Mesenchymal stem cell (in vitro differentiated cells and primary cell): Measurements from ENCODE around the gene RBM34.
A peak's percentile ranks its signal among the peaks of the same experiment; 100 is the strongest.
"Not testable (repeated sequence)": the region's sequence is repeated elsewhere in the genome, so short reads cannot be mapped to it uniquely, and the experiment has no call there.

Experiments
- DNase-seq: peaks from one replicate; pipeline ENCODE4 v3.0.0-alpha.2; 2013
- H2AFZ ChIP-seq: one replicate; pipeline ENCODE4 v1.6.1; 2013; ENCODE audit warnings: low read depth, mild to moderate bottlenecking, control low read depth, inconsistent platforms, low read length, moderate library complexity
- H2AK5ac ChIP-seq: 2 replicates; pipeline ENCODE4 v1.6.1; 2013; ENCODE audit warnings: low read length, moderate library complexity, mild to moderate bottlenecking, inconsistent platforms; ENCODE audit not compliant: severe bottlenecking
- H2BK120ac ChIP-seq: one replicate; pipeline ENCODE4 v1.6.1; 2013; ENCODE audit warnings: low read depth, mild to moderate bottlenecking, inconsistent platforms, low read length, moderate library complexity
- H2BK12ac ChIP-seq, 2 experiments: one replicate each; pipeline ENCODE4 v1.6.1; 2013; ENCODE audit warnings: inconsistent platforms in 2 of 2, low read length in 2 of 2, mild to moderate bottlenecking in 2 of 2, moderate library complexity in 2 of 2, control low read depth in 1 of 2
- H2BK15ac ChIP-seq: one replicate; pipeline ENCODE4 v1.6.1; 2013; ENCODE audit warnings: mild to moderate bottlenecking, low read depth, inconsistent platforms; ENCODE audit not compliant: poor library complexity, severe bottlenecking
- H2BK5ac ChIP-seq: 2 replicates; pipeline ENCODE4 v1.6.1; 2013; ENCODE audit warnings: low read depth, mild to moderate bottlenecking, low read length, control low read depth, inconsistent platforms; ENCODE audit not compliant: poor library complexity, severe bottlenecking
- H3K14ac ChIP-seq, 2 experiments: one replicate each; pipeline ENCODE4 v1.6.1; 2013; ENCODE audit warnings: inconsistent platforms in 2 of 2, low read length in 2 of 2, control low read depth in 1 of 2, mild to moderate bottlenecking in 1 of 2, moderate library complexity in 1 of 2
- H3K18ac ChIP-seq, 2 experiments: one replicate each; pipeline ENCODE4 v1.6.1; 2013; ENCODE audit warnings: inconsistent platforms in 2 of 2, low read length in 2 of 2, control low read depth in 1 of 2, low read depth in 1 of 2, mild to moderate bottlenecking in 1 of 2
- H3K23ac ChIP-seq, 2 experiments: one replicate each; pipeline ENCODE4 v1.6.1; 2013; ENCODE audit warnings: inconsistent platforms in 2 of 2, low read length in 2 of 2, mild to moderate bottlenecking in 2 of 2, moderate library complexity in 2 of 2, control low read depth in 1 of 2
- H3K27ac ChIP-seq: 2 replicates; pipeline ENCODE4 v1.5.1; 2013; ENCODE audit warnings: mild to moderate bottlenecking, moderate library complexity, low read length, control low read depth, inconsistent platforms; ENCODE audit not compliant: poor library complexity, severe bottlenecking
- H3K27me3 ChIP-seq, 2 experiments: 2 replicates each; pipeline versions ENCODE4 v1.6.1 to v1.7.0; 2013; ENCODE audit warnings: low read length in 2 of 2, mild to moderate bottlenecking in 2 of 2, moderate library complexity in 2 of 2, control low read depth in 1 of 2, inconsistent platforms in 1 of 2; ENCODE audit not compliant: control insufficient read depth in 1 of 2, insufficient read depth in 1 of 2
- H3K36me3 ChIP-seq, 2 experiments: 2 replicates each; pipeline versions ENCODE4 v1.6.1 to v1.7.0; 2013; ENCODE audit warnings: low read length in 2 of 2, control low read depth in 1 of 2, inconsistent platforms in 1 of 2, low read depth in 1 of 2, mild to moderate bottlenecking in 1 of 2; ENCODE audit not compliant: insufficient read depth in 2 of 2, control insufficient read depth in 1 of 2
- H3K4ac ChIP-seq, 2 experiments: one replicate each; pipeline ENCODE4 v1.6.1; 2013; ENCODE audit warnings: inconsistent platforms in 2 of 2, low read length in 2 of 2, mild to moderate bottlenecking in 2 of 2, moderate library complexity in 2 of 2, control low read depth in 1 of 2, low read depth in 1 of 2
- H3K4me1 ChIP-seq: 2 replicates; pipeline ENCODE4 v1.6.1; 2013; ENCODE audit warnings: low read depth, low read length, control low read depth; ENCODE audit not compliant: control insufficient read depth, insufficient read depth
- H3K4me2 ChIP-seq: 2 replicates; pipeline ENCODE4 v1.6.1; 2013; ENCODE audit warnings: low read length, mild to moderate bottlenecking, inconsistent platforms; ENCODE audit not compliant: poor library complexity, severe bottlenecking
- H3K4me3 ChIP-seq, 2 experiments: 2 replicates each; pipeline versions ENCODE4 v1.5.1 to v1.7.0; 2013; ENCODE audit warnings: low read length in 2 of 2, mild to moderate bottlenecking in 2 of 2, control low read depth in 1 of 2, low read depth in 1 of 2; ENCODE audit not compliant: insufficient read depth in 1 of 2
- H3K79me1 ChIP-seq: replicated peaks from 2 replicates; pipeline ENCODE4 v1.6.1; 2013; ENCODE audit warnings: mild to moderate bottlenecking, control low read depth, low read length, inconsistent platforms; ENCODE audit not compliant: poor library complexity, severe bottlenecking
- H3K9ac ChIP-seq: 2 replicates; pipeline ENCODE4 v1.7.0; 2013; ENCODE audit warnings: mild to moderate bottlenecking, low read length, moderate library complexity
- H3K9me3 ChIP-seq: 2 replicates; pipeline ENCODE4 v1.7.0; 2013; ENCODE audit warnings: mild to moderate bottlenecking, low read length; ENCODE audit not compliant: control insufficient read depth
- H4K8ac ChIP-seq: one replicate; pipeline ENCODE4 v1.6.1; 2013; ENCODE audit warnings: inconsistent platforms, mild to moderate bottlenecking, low read length, moderate library complexity
- H4K91ac ChIP-seq: one replicate; pipeline ENCODE4 v1.6.1; 2013; ENCODE audit warnings: mild to moderate bottlenecking, low read length, inconsistent platforms
- WGBS: methylation state at CpG from one replicate; pipeline ENCODE4 v1.1.7; 2013; ENCODE audit warnings: mixed read lengths; 5-methylcytosine and 5-hydroxymethylcytosine counted together

The RBM34 gene

DNA sequence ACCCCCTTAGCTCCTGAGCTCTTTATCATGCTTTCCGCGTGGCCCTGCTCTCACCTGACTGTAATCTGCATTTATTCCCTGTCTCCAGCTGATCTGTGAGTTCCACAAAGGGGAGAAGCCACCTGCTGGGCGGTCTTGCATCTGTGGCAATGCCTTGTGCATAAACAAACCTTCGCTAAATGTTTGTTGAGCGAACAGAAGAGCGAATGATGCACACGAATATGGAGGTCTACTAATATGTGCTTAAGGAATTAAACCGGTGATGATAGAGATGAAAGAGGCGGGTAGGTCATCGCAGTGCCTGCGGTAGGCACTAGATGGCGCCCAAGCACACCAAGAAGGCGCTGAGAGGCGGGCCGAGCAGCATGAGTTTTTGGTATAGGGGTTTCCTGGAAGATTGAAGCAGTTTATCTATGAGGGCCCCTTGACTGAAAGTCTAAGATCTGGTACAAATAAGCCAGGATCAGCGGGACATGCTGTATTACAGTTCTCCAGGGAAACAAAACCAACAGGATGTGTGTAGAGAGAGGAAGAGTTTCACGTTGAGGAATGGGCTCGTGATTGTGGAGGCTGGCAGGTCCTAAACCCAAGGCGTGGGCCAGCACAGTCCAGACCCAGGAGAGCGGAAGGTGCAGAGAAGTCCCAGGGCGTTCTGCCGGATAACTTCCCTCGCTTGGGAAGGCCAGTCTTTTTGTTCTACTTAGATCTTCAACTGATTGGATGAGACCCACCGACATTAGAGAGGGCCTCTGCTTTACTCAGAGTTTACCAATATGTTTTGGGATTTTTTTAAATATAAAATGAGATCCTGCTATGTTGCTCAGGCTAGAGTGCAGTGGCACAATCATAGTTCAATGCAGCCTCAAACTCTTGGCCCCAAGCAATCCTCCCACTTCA lies 67.1 kb downstream of the RBM34 start:
- Histone ChIP-seq H3K9me3 (no peaks in the 10 kb centered on the region), H2BK15ac (no peak overlapping the region), H3K4me2 (peak overlapping the region; percentile 30), H3K36me3 (no peaks in the 10 kb centered on the region), H3K4me1 (peaks cover 14% of the 10 kb centered on the region), H3K27ac (no peak overlapping the region), H2AFZ (no peak overlapping the region), H2BK120ac (no peak overlapping the region), H4K8ac (peak overlapping the region; percentile 70), H3K14ac (no peak overlapping the region), H3K4ac (peak overlapping the region in 1 of 2 experiments; percentile 76), H3K27me3 (no peaks in the 10 kb centered on the region), H3K23ac (no peak overlapping the region), H3K4me3 (peak overlapping the region in 1 of 2 experiments; percentile 62), H2BK5ac (no peak overlapping the region), H3K9ac (peak overlapping the region; percentile 76), H2AK5ac (no peak overlapping the region), H3K79me1 (no peaks in the 10 kb centered on the region), H3K18ac (peak overlapping the region in 1 of 2 experiments; percentile 14), H2BK12ac (peak overlapping the region; percentile 30 to 40), H4K91ac (peak overlapping the region; percentile 84)
- 35% methylated on average over 24 of the region's 24 CpGs for WGBS
- peak; percentile 63 for DNase-seq

DNA sequence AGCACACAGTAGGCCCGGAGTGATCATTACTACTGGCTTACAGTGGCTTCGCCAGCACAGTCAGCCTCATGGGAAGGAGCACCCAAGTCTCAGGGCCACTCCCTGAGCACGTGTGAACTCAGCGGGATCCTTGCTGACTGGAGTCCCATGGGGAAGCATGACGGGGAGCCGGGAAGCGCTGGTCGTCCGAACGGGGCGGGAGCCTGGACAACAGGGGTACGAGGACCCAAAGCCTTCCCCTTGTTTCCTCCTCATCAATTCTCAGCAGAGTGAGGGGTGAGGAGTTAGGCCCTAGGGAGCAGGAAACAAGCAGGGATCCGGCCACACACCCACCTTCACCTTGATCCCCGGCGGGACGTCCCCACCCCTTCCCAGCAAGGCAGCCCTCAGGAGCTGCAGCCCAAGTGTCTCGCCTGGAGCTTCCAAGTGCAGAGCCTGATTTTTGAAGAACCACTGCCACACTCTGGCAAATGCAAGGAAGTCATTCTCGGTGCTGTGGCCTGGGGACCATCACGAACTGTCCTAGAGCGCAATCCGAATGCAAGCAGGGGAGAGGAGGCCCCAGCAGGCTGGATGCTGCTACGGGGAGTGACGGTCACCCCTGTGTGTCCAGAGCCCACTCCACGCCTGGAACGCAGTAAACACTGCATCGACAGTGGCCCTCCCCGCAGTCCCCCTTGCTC lies 67.9 kb downstream of the RBM34 start:
- H3K4ac ChIP-seq: peak overlapping the region in 1 of 2 experiments; percentile 32
- H3K79me1 ChIP-seq: no peaks in the 10 kb centered on the region
- no peak overlapping the region for H2BK120ac ChIP-seq
- peak overlapping the region in 1 of 2 experiments; percentile 92 for H3K14ac ChIP-seq
- no peak overlapping the region for H2AK5ac ChIP-seq
- H3K27me3 ChIP-seq: no peaks in the 10 kb centered on the region
- peak overlapping the region in 1 of 2 experiments; percentile 62 for H3K4me3 ChIP-seq
- peak overlapping the region; percentile 76 for H3K9ac ChIP-seq
- H3K27ac ChIP-seq: no peak overlapping the region
- H2BK5ac ChIP-seq: no peak overlapping the region
- no peaks in the 10 kb centered on the region for H3K9me3 ChIP-seq
- H3K4me2 ChIP-seq: peak overlapping the region; percentile 30
- peaks cover 14% of the 10 kb centered on the region for H3K4me1 ChIP-seq
- H2BK12ac ChIP-seq: peak overlapping the region; percentile 28 to 86
- peak overlapping the region; percentile 29 for H2AFZ ChIP-seq
- peak overlapping the region; percentile 70 for H4K8ac ChIP-seq
- H3K18ac ChIP-seq: peak overlapping the region; percentile 14 to 54
- H3K23ac ChIP-seq: no peak overlapping the region
- peak overlapping the region; percentile 92 for H2BK15ac ChIP-seq
- H4K91ac ChIP-seq: peak overlapping the region; percentile 84
- peak; percentile 71 for DNase-seq
- WGBS: 51% methylated on average over 22 of the region's 27 CpGs
- no peaks in the 10 kb centered on the region for H3K36me3 ChIP-seq

DNA sequence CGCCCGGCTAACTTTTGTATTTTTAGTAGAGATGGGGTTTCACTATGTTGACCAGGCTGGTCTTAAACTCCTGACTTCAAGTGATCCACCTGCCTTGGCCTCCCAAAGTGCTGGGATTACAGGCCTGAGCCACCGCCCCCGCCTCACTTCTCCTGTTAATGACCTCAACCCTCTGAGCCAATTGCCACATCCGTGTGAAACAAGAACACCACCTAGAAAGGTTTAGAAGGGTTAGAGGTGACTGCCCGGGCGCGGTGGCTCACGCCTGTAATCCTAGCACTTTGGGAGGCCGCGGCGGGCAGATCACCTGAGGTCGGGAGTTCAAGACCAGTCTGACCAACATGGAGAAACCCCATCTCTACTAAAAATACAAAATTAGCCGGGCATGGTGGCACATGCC lies 68.6 kb downstream of the RBM34 start:
- not testable (repeated sequence) for H2BK120ac ChIP-seq, H3K9ac ChIP-seq, H4K8ac ChIP-seq, H3K4ac ChIP-seq, H3K4me3 ChIP-seq, H2BK12ac ChIP-seq, H2AFZ ChIP-seq, H2BK15ac ChIP-seq, H2BK5ac ChIP-seq, H3K14ac ChIP-seq, H3K27ac ChIP-seq, H4K91ac ChIP-seq, DNase-seq, H3K9me3 ChIP-seq, H3K18ac ChIP-seq, H3K36me3 ChIP-seq, H3K23ac ChIP-seq, H3K27me3 ChIP-seq, H3K4me2 ChIP-seq, H3K79me1 ChIP-seq, H2AK5ac ChIP-seq
- peaks cover 14% of the 10 kb centered on the region for H3K4me1 ChIP-seq
- WGBS: 96% methylated on average over 12 of the region's 14 CpGs

DNA sequence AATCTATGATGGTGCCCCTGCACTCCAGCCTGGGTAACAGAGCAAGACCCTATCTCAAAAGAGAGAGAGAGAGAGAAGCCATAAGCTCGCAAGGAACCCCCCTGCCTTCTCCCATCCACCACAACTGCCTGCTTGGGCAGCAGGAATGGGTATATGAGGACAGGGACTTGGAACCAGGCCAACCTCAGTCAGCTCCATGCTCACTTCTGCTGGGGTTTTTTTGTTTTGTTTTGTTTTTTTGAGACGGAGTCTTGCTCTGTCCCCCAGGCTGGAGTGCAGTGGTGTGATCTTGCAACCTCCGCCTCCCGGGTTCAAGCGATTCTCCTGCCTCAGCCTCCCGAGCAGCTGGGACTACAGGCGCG lies 69.0 kb downstream of the RBM34 start:
- not testable (repeated sequence) for H2BK120ac ChIP-seq, H3K36me3 ChIP-seq, H3K79me1 ChIP-seq, H2AK5ac ChIP-seq, H3K23ac ChIP-seq, H3K14ac ChIP-seq, H2BK5ac ChIP-seq, H3K4me2 ChIP-seq, H3K27ac ChIP-seq, H3K9ac ChIP-seq, H3K4ac ChIP-seq, H3K27me3 ChIP-seq, H4K91ac ChIP-seq, H2BK12ac ChIP-seq, H2BK15ac ChIP-seq, DNase-seq, H3K4me3 ChIP-seq, H3K9me3 ChIP-seq, H3K18ac ChIP-seq, H2AFZ ChIP-seq, H4K8ac ChIP-seq
- WGBS: 100% methylated on average over 5 of the region's 8 CpGs
- H3K4me1 ChIP-seq: peaks cover 14% of the 10 kb centered on the region
